GM23338 (cell line): Measurements from ENCODE around the gene TNPO3. TPM values are rescaled to one million over a fixed set of nuclear protein-coding genes. Genes with fewer than 3 reads are reported as not detected.
A peak's percentile ranks its signal among the peaks of the same experiment; 100 is the strongest.

ENCODE experiments used
- ATAC-seq: fragments of 200-7000 bp; cut with Tn5 transposase; 3 replicates; pipeline ENCODE4 v1.9.1; 2020
- DNase-seq: peaks from one replicate; pipeline ENCODE4 v3.0.0-alpha.2; 2015; ENCODE audit warnings: low spot score
- H2AFZ ChIP-seq: fragments of 200-600 bp; sonication (generic); 2 replicates; pipeline ENCODE4 v1.8.0; 2016; ENCODE audit warnings: antibody characterized with exemption, mild to moderate bottlenecking, moderate library complexity
- H3F3A ChIP-seq: fragments of 200-600 bp; sonication (generic); replicated peaks from 2 replicates; pipeline ENCODE4 v1.8.0; 2017; ENCODE audit warnings: antibody characterized with exemption, mixed run types, low read depth
- H3K27ac ChIP-seq: fragments of 200-600 bp; sonication (generic); 2 replicates; pipeline ENCODE4 v1.6.1; 2016; ENCODE audit warnings: low read depth
- H3K27me3 ChIP-seq: fragments of 200-600 bp; sonication (generic); 2 replicates; pipeline ENCODE4 v1.8.0; 2016; ENCODE audit warnings: mild to moderate bottlenecking, mixed run types, moderate library complexity; ENCODE audit not compliant: insufficient read depth
- H3K36me3 ChIP-seq: fragments of 200-600 bp; sonication (generic); 2 replicates; pipeline ENCODE4 v1.8.0; 2016; ENCODE audit warnings: mild to moderate bottlenecking; ENCODE audit not compliant: insufficient read depth
- H3K4me1 ChIP-seq: fragments of 200-600 bp; sonication (generic); 2 replicates; pipeline ENCODE4 v1.8.0; 2016; ENCODE audit warnings: mild to moderate bottlenecking, moderate library complexity; ENCODE audit not compliant: insufficient read depth
- H3K4me2 ChIP-seq: fragments of 200-600 bp; sonication (generic); 2 replicates; pipeline ENCODE4 v1.7.1; 2017; ENCODE audit warnings: mixed run types
- H3K4me3 ChIP-seq: fragments of 200-600 bp; sonication (generic); 2 replicates; pipeline ENCODE4 v1.6.1; 2016; ENCODE audit warnings: mixed run types
- H3K79me2 ChIP-seq: fragments of 200-600 bp; sonication (generic); replicated peaks from 2 replicates; pipeline ENCODE4 v1.8.0; 2017; ENCODE audit warnings: mild to moderate bottlenecking; ENCODE audit not compliant: insufficient read depth
- H3K9me2 ChIP-seq: fragments of 200-600 bp; sonication (generic); 2 replicates; pipeline ENCODE4 v1.8.0; 2017; ENCODE audit not compliant: insufficient read depth
- H4K20me1 ChIP-seq: fragments of 200-600 bp; sonication (generic); replicated peaks from 2 replicates; pipeline ENCODE4 v1.8.0; 2017; ENCODE audit warnings: mild to moderate bottlenecking; ENCODE audit not compliant: insufficient read depth
- H3K27ac Mint-ChIP-seq: 2 replicates; pipeline ENCODE4 v1.8.0; 2020; ENCODE audit warnings: inconsistent platforms, mild to moderate bottlenecking, moderate library complexity, mixed read lengths
- H3K27me3 Mint-ChIP-seq: 3 replicates; pipeline ENCODE4 v1.8.0; 2022; ENCODE audit warnings: low read depth, mild to moderate bottlenecking, moderate library complexity, mixed read lengths, inconsistent platforms; ENCODE audit not compliant: insufficient read depth, poor library complexity
- H3K36me3 Mint-ChIP-seq: 3 replicates; pipeline ENCODE4 v1.8.0; 2021; ENCODE audit warnings: low read depth, mild to moderate bottlenecking, inconsistent platforms, moderate library complexity, mixed read lengths
- H3K4me1 Mint-ChIP-seq: 3 replicates; pipeline ENCODE4 v1.8.0; 2020; ENCODE audit warnings: mild to moderate bottlenecking, inconsistent platforms, mixed read lengths
- H3K4me3 Mint-ChIP-seq: 3 replicates; pipeline ENCODE4 v1.8.0; 2021; ENCODE audit warnings: moderate library complexity, mild to moderate bottlenecking, inconsistent platforms, mixed read lengths
- H3K9me3 Mint-ChIP-seq: 3 replicates; pipeline ENCODE4 v1.8.0; 2020; ENCODE audit warnings: moderate library complexity, mild to moderate bottlenecking, inconsistent platforms, mixed read lengths
- CREB1 ChIP-seq: fragments of 250-450 bp; sonication (Bioruptor Pico); IDR thresholded peaks from 2 replicates; pipeline ENCODE4 v1.5.0; 2020; ENCODE audit warnings: low read depth, mild to moderate bottlenecking, moderate library complexity
- NANOG ChIP-seq: IDR thresholded peaks from 2 replicates; pipeline ENCODE4 v1.6.1; 2016; ENCODE audit warnings: antibody characterized with exemption, borderline replicate concordance
- POLR2AphosphoS5 ChIP-seq: IDR thresholded peaks from 2 replicates; pipeline ENCODE4 v1.6.1; 2016; ENCODE audit warnings: antibody characterized with exemption, low read depth
- polyA plus RNA-seq: library from polyadenylated mRNA; unstranded; fragments of >200 nt; fragmentation: Nextera tagmentation; extraction: Ambion mirVana; gene quantifications from 2 replicates; pipeline ENCODE4 v1.2.1, GENCODE V29; 2016
- total RNA-seq: library from RNA; depleted of rRNA; stranded (reverse); fragments of >200 nt; shearing (Covaris generic); gene quantifications from 2 replicates; pipeline ENCODE4 v1.2.3, GENCODE V29; 2014
- TF ChIP-seq, protein P1 (sequence below): fragments of 250-450 bp; sonication (Bioruptor Pico); IDR thresholded peaks from 2 replicates; pipeline ENCODE4 v1.5.0; 2020; ENCODE audit warnings: mild to moderate bottlenecking, moderate library complexity
- TF ChIP-seq, protein P2 (sequence below): IDR thresholded peaks from 2 replicates; pipeline ENCODE4 v1.6.1; 2016; ENCODE audit warnings: antibody characterized with exemption

Gene TNPO3
- total and polyA plus RNA-seq, 2 experiments from 2014 or later = 38.2 to 127 TPM

DNA sequence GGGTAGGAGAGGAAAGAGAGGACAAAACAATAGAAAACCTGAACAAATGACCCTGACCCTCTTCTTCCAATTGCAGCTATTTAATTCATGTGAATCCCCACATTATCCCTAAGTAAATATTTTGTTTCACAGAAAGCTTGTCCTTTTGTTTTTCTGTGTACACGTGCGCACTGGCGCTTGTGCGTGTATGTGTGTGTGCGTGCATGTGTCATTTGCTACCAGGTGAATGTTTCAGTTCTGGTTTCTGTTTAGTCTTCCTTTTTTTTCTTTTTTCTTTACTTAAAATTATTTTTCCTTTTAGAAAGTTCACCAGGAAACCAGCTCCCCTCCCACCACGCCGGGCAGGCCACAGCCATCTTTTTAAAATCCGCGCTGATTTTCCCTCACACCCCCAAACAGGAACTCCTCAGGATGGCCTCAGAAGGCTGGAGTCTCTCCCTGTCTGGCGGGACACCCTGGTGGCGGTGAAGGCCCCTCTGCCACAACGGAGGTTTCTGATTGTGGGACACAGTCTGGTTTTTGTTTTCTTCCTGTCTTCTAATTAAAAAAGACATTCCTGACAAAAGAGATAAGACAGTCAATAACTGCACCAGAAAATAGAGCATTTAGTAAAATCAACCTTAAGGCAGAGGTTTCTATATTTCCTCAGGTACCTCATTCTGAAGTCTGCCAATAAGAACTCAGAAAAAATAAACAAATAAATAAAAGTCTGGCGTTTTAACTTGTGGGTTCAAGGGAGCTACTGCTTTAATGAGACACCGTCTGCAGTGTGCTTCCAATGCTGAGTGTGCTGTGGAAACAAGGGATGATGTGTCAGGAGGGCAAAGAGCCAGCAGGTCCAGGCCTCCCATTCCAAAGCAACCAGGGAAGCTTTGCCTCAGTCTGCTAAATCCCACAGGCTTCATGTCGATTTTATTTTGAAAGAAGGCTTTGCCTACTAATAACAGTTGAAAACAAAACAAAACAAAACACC is 99.8 kb downstream of the TNPO3 start (continued):
- TF ChIP-seq, protein P1, sequence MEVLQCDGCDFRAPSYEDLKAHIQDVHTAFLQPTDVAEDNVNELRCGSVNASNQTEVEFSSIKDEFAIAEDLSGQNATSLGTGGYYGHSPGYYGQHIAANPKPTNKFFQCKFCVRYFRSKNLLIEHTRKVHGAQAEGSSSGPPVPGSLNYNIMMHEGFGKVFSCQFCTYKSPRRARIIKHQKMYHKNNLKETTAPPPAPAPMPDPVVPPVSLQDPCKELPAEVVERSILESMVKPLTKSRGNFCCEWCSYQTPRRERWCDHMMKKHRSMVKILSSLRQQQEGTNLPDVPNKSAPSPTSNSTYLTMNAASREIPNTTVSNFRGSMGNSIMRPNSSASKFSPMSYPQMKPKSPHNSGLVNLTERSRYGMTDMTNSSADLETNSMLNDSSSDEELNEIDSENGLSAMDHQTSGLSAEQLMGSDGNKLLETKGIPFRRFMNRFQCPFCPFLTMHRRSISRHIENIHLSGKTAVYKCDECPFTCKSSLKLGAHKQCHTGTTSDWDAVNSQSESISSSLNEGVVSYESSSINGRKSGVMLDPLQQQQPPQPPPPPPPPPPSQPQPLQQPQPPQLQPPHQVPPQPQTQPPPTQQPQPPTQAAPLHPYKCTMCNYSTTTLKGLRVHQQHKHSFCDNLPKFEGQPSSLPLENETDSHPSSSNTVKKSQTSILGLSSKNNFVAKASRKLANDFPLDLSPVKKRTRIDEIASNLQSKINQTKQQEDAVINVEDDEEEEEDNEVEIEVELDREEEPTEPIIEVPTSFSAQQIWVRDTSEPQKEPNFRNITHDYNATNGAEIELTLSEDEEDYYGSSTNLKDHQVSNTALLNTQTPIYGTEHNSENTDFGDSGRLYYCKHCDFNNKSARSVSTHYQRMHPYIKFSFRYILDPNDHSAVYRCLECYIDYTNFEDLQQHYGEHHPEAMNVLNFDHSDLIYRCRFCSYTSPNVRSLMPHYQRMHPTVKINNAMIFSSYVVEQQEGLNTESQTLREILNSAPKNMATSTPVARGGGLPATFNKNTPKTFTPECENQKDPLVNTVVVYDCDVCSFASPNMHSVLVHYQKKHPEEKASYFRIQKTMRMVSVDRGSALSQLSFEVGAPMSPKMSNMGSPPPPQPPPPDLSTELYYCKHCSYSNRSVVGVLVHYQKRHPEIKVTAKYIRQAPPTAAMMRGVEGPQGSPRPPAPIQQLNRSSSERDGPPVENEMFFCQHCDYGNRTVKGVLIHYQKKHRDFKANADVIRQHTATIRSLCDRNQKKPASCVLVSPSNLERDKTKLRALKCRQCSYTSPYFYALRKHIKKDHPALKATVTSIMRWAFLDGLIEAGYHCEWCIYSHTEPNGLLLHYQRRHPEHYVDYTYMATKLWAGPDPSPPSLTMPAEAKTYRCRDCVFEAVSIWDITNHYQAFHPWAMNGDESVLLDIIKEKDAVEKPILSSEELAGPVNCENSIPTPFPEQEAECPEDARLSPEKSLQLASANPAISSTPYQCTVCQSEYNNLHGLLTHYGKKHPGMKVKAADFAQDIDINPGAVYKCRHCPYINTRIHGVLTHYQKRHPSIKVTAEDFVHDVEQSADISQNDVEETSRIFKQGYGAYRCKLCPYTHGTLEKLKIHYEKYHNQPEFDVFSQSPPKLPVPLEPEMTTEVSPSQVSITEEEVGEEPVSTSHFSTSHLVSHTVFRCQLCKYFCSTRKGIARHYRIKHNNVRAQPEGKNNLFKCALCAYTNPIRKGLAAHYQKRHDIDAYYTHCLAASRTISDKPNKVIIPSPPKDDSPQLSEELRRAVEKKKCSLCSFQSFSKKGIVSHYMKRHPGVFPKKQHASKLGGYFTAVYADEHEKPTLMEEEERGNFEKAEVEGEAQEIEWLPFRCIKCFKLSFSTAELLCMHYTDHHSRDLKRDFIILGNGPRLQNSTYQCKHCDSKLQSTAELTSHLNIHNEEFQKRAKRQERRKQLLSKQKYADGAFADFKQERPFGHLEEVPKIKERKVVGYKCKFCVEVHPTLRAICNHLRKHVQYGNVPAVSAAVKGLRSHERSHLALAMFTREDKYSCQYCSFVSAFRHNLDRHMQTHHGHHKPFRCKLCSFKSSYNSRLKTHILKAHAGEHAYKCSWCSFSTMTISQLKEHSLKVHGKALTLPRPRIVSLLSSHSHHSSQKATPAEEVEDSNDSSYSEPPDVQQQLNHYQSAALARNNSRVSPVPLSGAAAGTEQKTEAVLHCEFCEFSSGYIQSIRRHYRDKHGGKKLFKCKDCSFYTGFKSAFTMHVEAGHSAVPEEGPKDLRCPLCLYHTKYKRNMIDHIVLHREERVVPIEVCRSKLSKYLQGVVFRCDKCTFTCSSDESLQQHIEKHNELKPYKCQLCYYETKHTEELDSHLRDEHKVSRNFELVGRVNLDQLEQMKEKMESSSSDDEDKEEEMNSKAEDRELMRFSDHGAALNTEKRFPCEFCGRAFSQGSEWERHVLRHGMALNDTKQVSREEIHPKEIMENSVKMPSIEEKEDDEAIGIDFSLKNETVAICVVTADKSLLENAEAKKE (CRISPR knock-in tag) = no peak

DNA sequence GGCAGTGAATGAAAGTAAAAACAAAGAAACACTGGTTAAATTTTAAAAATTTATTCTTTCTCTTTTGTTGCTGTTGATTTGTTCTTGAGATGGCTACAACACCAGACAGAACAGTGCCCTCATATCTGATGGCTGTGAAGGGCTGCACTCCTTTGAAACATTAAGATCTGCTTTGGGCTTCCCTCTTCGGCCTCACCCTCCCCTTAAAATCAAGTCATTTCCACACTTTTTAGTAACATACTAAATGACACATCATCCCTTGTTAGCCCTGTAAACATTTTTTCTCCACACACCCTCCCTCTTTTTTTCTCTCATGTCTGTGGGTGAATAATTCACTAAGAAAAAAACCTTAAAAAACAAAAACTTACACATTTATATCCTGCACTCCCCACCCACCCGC is 100.8 kb downstream of the TNPO3 start:
- TF ChIP-seq, protein P2, sequence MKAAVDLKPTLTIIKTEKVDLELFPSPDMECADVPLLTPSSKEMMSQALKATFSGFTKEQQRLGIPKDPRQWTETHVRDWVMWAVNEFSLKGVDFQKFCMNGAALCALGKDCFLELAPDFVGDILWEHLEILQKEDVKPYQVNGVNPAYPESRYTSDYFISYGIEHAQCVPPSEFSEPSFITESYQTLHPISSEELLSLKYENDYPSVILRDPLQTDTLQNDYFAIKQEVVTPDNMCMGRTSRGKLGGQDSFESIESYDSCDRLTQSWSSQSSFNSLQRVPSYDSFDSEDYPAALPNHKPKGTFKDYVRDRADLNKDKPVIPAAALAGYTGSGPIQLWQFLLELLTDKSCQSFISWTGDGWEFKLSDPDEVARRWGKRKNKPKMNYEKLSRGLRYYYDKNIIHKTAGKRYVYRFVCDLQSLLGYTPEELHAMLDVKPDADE = no peak
- no peak for TF ChIP-seq CREB1 (CRISPR knock-in tag)
- TF ChIP-seq POLR2AphosphoS5 = no peak
- no peak for TF ChIP-seq NANOG
- no peak overlapping the region for H3K27ac Mint-ChIP-seq

More for the DNA sequence above, 100.8 kb downstream of the TNPO3 start:
- no peaks in the 10 kb centered on the region for H3K79me2 ChIP-seq
- 0 out of 2 replicates have a peak overlapping the region, but pooled peaks have one; percentile 27 for H3K27ac ChIP-seq
- no peak overlapping the region for H3K4me2 ChIP-seq
- no peaks in the 10 kb centered on the region for H3K27me3 ChIP-seq
- peaks cover 30% of the 10 kb centered on the region for H3K4me1 ChIP-seq
- no peak overlapping the region for H2AFZ ChIP-seq
- Mint-ChIP-seq H3K4me3 (no peak overlapping the region), H3K4me1 (peaks cover 27% of the 10 kb centered on the region), H3K27me3 (peaks cover 12% of the 10 kb centered on the region), H3K36me3 (peaks cover 46% of the 10 kb centered on the region), H3K9me3 (no peaks in the 10 kb centered on the region)
- H3K9me2 ChIP-seq = no peaks in the 10 kb centered on the region
- H4K20me1 ChIP-seq = peaks cover 5% of the 10 kb centered on the region; the same call in 1 of the 2 replicates
- H3F3A ChIP-seq = no peaks in the 10 kb centered on the region; the same call in 1 of the 2 replicates
- DNase-seq (no peak), ATAC-seq (no peak)
- no peak overlapping the region for H3K4me3 ChIP-seq
- peaks cover 6% of the 10 kb centered on the region; the same call in 1 of the 2 replicates for H3K36me3 ChIP-seq
